Karpas-422 (cell line): ENCODE data around the gene LCORL. TPM values are rescaled to one million over a fixed set of nuclear protein-coding genes. Genes with fewer than 3 reads are reported as not detected.

Source experiments
- DNase-seq: peaks from one replicate; pipeline ENCODE4 v3.0.0-alpha.2; 2015
- H2AFZ ChIP-seq: fragments of 200-600 bp; sonication (generic); 2 replicates; pipeline ENCODE4 v1.6.1; 2014; ENCODE audit warnings: antibody characterized with exemption, low read length, mixed read lengths
- H3K27ac ChIP-seq: fragments of 200-600 bp; sonication (generic); 2 replicates; pipeline ENCODE4 v1.5.1; 2014; ENCODE audit warnings: mild to moderate bottlenecking, low read length, moderate library complexity
- H3K27me3 ChIP-seq: fragments of 200-600 bp; sonication (generic); 2 replicates; pipeline ENCODE4 v1.6.1; 2014; ENCODE audit warnings: low read length, mixed read lengths
- H3K36me3 ChIP-seq: fragments of 200-600 bp; sonication (generic); 2 replicates; pipeline ENCODE4 v1.6.1; 2014; ENCODE audit warnings: low read length, mixed read lengths; ENCODE audit not compliant: insufficient read depth
- H3K4me1 ChIP-seq: fragments of 200-600 bp; sonication (generic); 2 replicates; pipeline ENCODE4 v1.6.1; 2014; ENCODE audit warnings: mild to moderate bottlenecking, low read length, mixed read lengths
- H3K4me2 ChIP-seq: fragments of 200-600 bp; sonication (generic); 2 replicates; pipeline ENCODE4 v1.6.1; 2014; ENCODE audit warnings: low read length, low read depth, mild to moderate bottlenecking; ENCODE audit not compliant: poor library complexity, severe bottlenecking
- H3K4me3 ChIP-seq: fragments of 200-600 bp; sonication (generic); 2 replicates; pipeline ENCODE4 v1.5.1; 2014; ENCODE audit warnings: mild to moderate bottlenecking, antibody characterized with exemption, low read length, mixed read lengths
- H3K79me2 ChIP-seq: fragments of 200-600 bp; sonication (generic); 2 replicates; pipeline ENCODE4 v1.6.1; 2014; ENCODE audit warnings: mild to moderate bottlenecking, low read length, mixed read lengths
- H3K9ac ChIP-seq: fragments of 200-600 bp; sonication (generic); 2 replicates; pipeline ENCODE4 v1.6.0; 2014; ENCODE audit warnings: low read length
- H3K9me2 ChIP-seq: fragments of 200-600 bp; sonication (generic), shearing (Covaris generic); replicated peaks from 2 replicates; pipeline ENCODE4 v1.6.0; 2014; ENCODE audit warnings: mild to moderate bottlenecking, low read length, moderate library complexity; ENCODE audit not compliant: insufficient read depth
- H3K9me3 ChIP-seq: fragments of 300-700, 200-600 bp; sonication (generic); 2 replicates; pipeline ENCODE4 v1.6.1; 2014; ENCODE audit warnings: low read length, mixed read lengths
- H4K20me1 ChIP-seq: fragments of 200-600 bp; sonication (generic); 2 replicates; pipeline ENCODE4 v1.6.1; 2014; ENCODE audit warnings: mild to moderate bottlenecking, antibody characterized with exemption, low read length, low read depth; ENCODE audit not compliant: insufficient read depth
- total RNA-seq: library from RNA; depleted of rRNA; stranded (reverse); fragments of >200 nt; shearing (Covaris generic); gene quantifications from 2 replicates; pipeline ENCODE4 v1.2.3, GENCODE V29; 2014; ENCODE audit warnings: low replicate concordance; rRNA removed

The LCORL gene
- total RNA-seq, 1 experiment from 2014 or later: 50.1 TPM

GRCh38 chr4:17809667-17810066, 211.9 kb downstream of the LCORL start:
- no peaks in the 10 kb centered on the region for H3K27me3 ChIP-seq
- H4K20me1 ChIP-seq: peaks cover 42% of the 10 kb centered on the region
- peak overlapping the region; percentile 97 for H3K4me2 ChIP-seq
- H3K9me3 ChIP-seq: no peaks in the 10 kb centered on the region
- H3K36me3 ChIP-seq: peaks cover 61% of the 10 kb centered on the region
- peak overlapping the region; percentile 81 for H3K27ac ChIP-seq
- H3K9ac ChIP-seq: peak overlapping the region; percentile 93
- H3K79me2 ChIP-seq: peaks cover 98% of the 10 kb centered on the region
- peaks cover 48% of the 10 kb centered on the region for H3K4me1 ChIP-seq
- peak overlapping the region; percentile 93 for H3K4me3 ChIP-seq
- DNase-seq: peak; percentile 57
- no peaks in the 10 kb centered on the region for H3K9me2 ChIP-seq
- H2AFZ ChIP-seq: no peak overlapping the region

GRCh38 chr4:17807446-17807845, 214.1 kb downstream of the LCORL start:
- Histone ChIP-seq H2AFZ (no peak overlapping the region), H3K4me3 (peak overlapping the region; percentile 93), H3K4me2 (peak overlapping the region; percentile 97), H4K20me1 (peaks cover 47% of the 10 kb centered on the region), H3K27ac (no peak overlapping the region), H3K36me3 (peaks cover 60% of the 10 kb centered on the region), H3K4me1 (peaks cover 30% of the 10 kb centered on the region), H3K9ac (peak overlapping the region; percentile 27; the same call in 1 of the 2 replicates), H3K27me3 (no peaks in the 10 kb centered on the region), H3K79me2 (peaks cover 92% of the 10 kb centered on the region), H3K9me3 (no peaks in the 10 kb centered on the region), H3K9me2 (no peaks in the 10 kb centered on the region)
- DNase-seq: no peak

GRCh38 chr4:17805580-17806155, 215.9 kb downstream of the LCORL start:
- Histone ChIP-seq H3K79me2 (peaks cover 78% of the 10 kb centered on the region), H3K4me1 (peaks cover 26% of the 10 kb centered on the region), H3K9ac (no peak overlapping the region), H3K27ac (no peak overlapping the region), H3K9me3 (no peaks in the 10 kb centered on the region), H2AFZ (no peak overlapping the region), H3K4me3 (no peak overlapping the region), H4K20me1 (peaks cover 47% of the 10 kb centered on the region), H3K9me2 (no peaks in the 10 kb centered on the region), H3K36me3 (peaks cover 66% of the 10 kb centered on the region), H3K27me3 (no peaks in the 10 kb centered on the region), H3K4me2 (no peak overlapping the region)
- no peak for DNase-seq

- Histone ChIP-seq H3K9me3 (no peaks in the 10 kb centered on the region), H3K4me3 (no peak overlapping the region), H4K20me1 (no peaks in the 10 kb centered on the region), H3K4me1 (no peaks in the 10 kb centered on the region), H3K27me3 (no peaks in the 10 kb centered on the region), H3K36me3 (peaks cover 23% of the 10 kb centered on the region; the same call in 1 of the 2 replicates), H3K79me2 (peaks cover 3% of the 10 kb centered on the region), H2AFZ (no peak overlapping the region), H3K27ac (no peak overlapping the region), H3K9ac (no peak overlapping the region), H3K4me2 (no peak overlapping the region), H3K9me2 (no peaks in the 10 kb centered on the region)
- DNase-seq: no peak
Measured at GRCh38 chr4:17797808-17798207, 223.7 kb downstream of the LCORL start.

- Histone ChIP-seq H3K9ac (no peak overlapping the region), H3K79me2 (no peaks in the 10 kb centered on the region), H3K36me3 (0 out of 2 replicates have a peak, but pooled peaks cover 6% of the 10 kb centered on the region), H3K9me3 (no peaks in the 10 kb centered on the region), H3K4me1 (no peaks in the 10 kb centered on the region), H3K4me3 (no peak overlapping the region), H3K4me2 (no peak overlapping the region), H4K20me1 (no peaks in the 10 kb centered on the region), H3K27me3 (no peaks in the 10 kb centered on the region), H3K9me2 (no peaks in the 10 kb centered on the region), H3K27ac (no peak overlapping the region), H2AFZ (no peak overlapping the region)
- no peak for DNase-seq
Measured at GRCh38 chr4:17794730-17795129, 226.8 kb downstream of the LCORL start.

Other genes with a start within 250 kb of the LCORL start
- gene FAM184B, start 240.1 kb downstream of the LCORL start, total RNA-seq: not detected in 2 replicates
- 54.0 and 69.4 TPM in 2 replicates for gene DCAF16, start 211.0 kb downstream of the LCORL start, total RNA-seq
- 21.0 and 46.3 TPM in 2 replicates for gene NCAPG, start 210.8 kb downstream of the LCORL start, total RNA-seq